ENCODE data around the gene GALE. TPM values are rescaled to one million over a fixed set of nuclear protein-coding genes. Genes with fewer than 3 reads are reported as not detected.
A peak's percentile ranks its signal among the peaks of the same experiment; 100 is the strongest.

GALE gene
- total and polyA plus RNA-seq, 2 of the 13 experiments (the other 11 are each of a cell fraction or from before 2014, with no cell fraction given), result 85.2 to 88.4 TPM

GRCh38 chr1:23800400-23801337, at the start of gene GALE (continued):
- peak; percentile 51; the same call in 1 of the 2 replicates for TF ChIP-seq ZNF574 (CRISPR knock-in tag; IDR thresholded peaks at IDR 0.05)
- no peak for TF ChIP-seq JARID2 (CRISPR knock-in tag; IDR thresholded peaks at IDR 0.05; ENCODE audit: insufficient replicate concordance)
- TF ChIP-seq ARNT (IDR thresholded peaks at IDR 0.05), result no peak
- TF ChIP-seq NFIC (IDR thresholded peaks at IDR 0.05; ENCODE audit: low read length), result no peak
- no peak for TF ChIP-seq GABPA (IDR thresholded peaks at IDR 0.05; ENCODE audit: low read depth, low read length)
- peak; percentile 83 for TF ChIP-seq GABPA (CRISPR knock-in tag; IDR thresholded peaks at IDR 0.05; ENCODE audit: low read depth)
- TF ChIP-seq RCOR2 (CRISPR knock-in tag; IDR thresholded peaks at IDR 0.05), result no peak
- TF ChIP-seq ZNF781 (CRISPR knock-in tag; IDR thresholded peaks at IDR 0.05; ENCODE audit: borderline replicate concordance, not compliant biosample characterization), result peak; percentile 57
- no peak; the same call in 1 of the 2 replicates for TF ChIP-seq ZNF780A (CRISPR knock-in tag; IDR thresholded peaks at IDR 0.05)
- TF ChIP-seq ZNF232 (CRISPR knock-in tag; IDR thresholded peaks at IDR 0.05; ENCODE audit: borderline replicate concordance), result no peak
- TF ChIP-seq ZBED4 (CRISPR knock-in tag; IDR thresholded peaks at IDR 0.05; ENCODE audit: borderline replicate concordance), result no peak; the same call in 1 of the 2 replicates
- TF ChIP-seq XRCC5 (optimal IDR thresholded peaks at IDR 0.05; ENCODE audit: low read length), result no peak
- TF ChIP-seq IKZF4 (CRISPR knock-in tag; IDR thresholded peaks at IDR 0.05; ENCODE audit: borderline replicate concordance, low read depth, not compliant biosample characterization), result no peak
- no peak for TF ChIP-seq FOXK2 (IDR thresholded peaks at IDR 0.05)
- 0 out of 2 replicates have a peak, but pooled peaks have one; percentile 82 for TF ChIP-seq ZNF850 (CRISPR knock-in tag; conservative IDR thresholded peaks at IDR 0.05)
- TF ChIP-seq MAX (IDR thresholded peaks at IDR 0.05), result peak; percentile 77
